Stomach (tissue), 4 donors: ENCODE results near the gene SERPINA5.

Experiments used
- CTCF ChIP-seq, 7 experiments: fragments of 450-650 bp in 4 of 7; fragments of 200-600 bp in 3 of 7; sonication (generic) in 3 of 7; IDR thresholded peaks; one replicate each; pipeline ENCODE4 v1.5.1; 2016 to 2019; ENCODE audit warnings: antibody characterized with exemption in 7 of 7, control low read depth in 2 of 7, mild to moderate bottlenecking in 1 of 7
- EP300 ChIP-seq: sonication (generic); formaldehyde crosslinking; IDR thresholded peaks from one replicate; pipeline ENCODE4 v1.6.1; 2017; ENCODE audit warnings: antibody characterized with exemption
- POLR2A ChIP-seq, 4 donors: fragments of 450-650 bp; IDR thresholded peaks; one replicate each; pipeline ENCODE4 v1.6.1; 2016; ENCODE audit warnings: antibody characterized with exemption in 4 of 4, control low read depth in 2 of 4, mild to moderate bottlenecking in 1 of 4, moderate library complexity in 1 of 4
- POLR2AphosphoS5 ChIP-seq, 3 donors: sonication (generic); formaldehyde crosslinking; IDR thresholded peaks; one replicate each; pipeline ENCODE4 v1.6.1; 2016; ENCODE audit warnings: antibody characterized with exemption in 3 of 3

GRCh38 chr14:94625353-94625635, 44.1 kb downstream of the SERPINA5 start:
- TF ChIP-seq CTCF (IDR thresholded peaks at IDR 0.05) (no peak), POLR2A (IDR thresholded peaks at IDR 0.05) (no peak), POLR2AphosphoS5 (IDR thresholded peaks at IDR 0.05) (no peak), EP300 (no peak)
